Measurements from ENCODE around the gene SYNDIG1.

Gene SYNDIG1

DNA sequence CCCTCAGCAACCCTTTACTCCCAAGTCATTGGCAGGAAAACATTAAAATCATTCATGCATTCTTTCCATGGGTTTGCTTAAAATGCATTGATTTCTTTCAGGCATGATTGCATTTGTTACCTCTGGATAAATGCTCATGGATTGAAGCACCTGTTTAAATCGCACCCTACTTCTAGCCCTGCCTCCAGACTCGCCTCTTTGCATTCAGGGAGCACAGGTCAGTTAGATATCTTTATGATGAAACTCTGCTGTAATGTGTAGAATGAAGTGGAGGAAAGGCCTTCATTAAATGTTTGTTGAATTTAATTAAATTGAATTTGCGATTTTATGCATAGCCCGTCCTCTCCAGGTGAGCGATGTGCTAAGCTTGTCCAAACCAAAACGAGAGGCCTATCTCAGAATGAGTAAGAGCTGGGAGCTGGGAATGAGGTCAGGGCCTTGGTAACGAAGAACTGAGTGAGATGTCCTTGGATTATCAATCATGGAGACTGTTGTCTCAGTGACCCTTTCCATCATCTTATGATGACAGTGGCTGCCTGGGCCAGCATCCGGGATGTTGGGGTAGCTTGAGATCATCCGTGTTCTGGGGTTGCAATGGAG, 210.1 kb downstream of the SYNDIG1 start:
- no peak for DNase-seq

DNA sequence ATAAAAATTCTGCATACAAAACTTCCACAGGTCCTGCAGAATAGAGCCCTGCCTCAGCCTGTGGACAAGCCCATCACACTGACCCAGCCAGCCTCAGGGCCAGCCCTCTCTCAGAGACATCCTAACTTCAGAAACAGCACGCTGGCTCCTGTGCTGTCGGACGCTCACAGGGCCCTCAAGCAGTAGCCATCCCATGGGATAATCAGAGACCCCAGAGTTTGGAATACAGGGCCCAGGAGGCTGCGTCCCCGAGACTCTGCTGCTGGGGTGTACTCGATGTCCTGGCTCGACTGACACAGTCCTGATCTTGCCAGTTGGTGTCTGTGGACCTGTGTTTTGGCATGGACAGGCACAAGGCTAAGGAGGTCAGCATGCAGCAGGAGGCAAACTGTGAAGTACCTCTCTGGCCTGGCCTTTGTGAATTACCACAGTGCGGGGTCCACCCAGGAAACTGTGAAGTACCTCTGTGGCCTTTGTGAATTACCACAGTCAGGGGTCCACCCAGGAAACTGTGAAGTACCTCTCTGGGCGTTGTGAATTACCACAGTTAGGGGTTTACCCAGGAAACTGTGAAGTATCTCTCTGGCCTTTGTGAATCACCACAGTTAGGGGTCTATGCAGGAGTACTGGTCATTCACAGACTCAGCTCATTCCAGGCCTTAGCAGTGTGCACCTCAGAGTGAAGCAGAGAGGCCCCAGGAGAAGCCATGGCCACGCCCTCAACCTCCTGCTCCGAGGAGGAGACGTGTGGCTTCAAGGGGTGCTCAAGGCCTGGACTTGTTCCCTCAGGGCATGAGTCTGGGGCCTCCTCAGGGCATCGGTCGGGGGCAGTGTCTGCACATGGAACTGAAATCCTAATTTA, 212.4 kb downstream of the SYNDIG1 start:
- no peak for DNase-seq

DNA sequence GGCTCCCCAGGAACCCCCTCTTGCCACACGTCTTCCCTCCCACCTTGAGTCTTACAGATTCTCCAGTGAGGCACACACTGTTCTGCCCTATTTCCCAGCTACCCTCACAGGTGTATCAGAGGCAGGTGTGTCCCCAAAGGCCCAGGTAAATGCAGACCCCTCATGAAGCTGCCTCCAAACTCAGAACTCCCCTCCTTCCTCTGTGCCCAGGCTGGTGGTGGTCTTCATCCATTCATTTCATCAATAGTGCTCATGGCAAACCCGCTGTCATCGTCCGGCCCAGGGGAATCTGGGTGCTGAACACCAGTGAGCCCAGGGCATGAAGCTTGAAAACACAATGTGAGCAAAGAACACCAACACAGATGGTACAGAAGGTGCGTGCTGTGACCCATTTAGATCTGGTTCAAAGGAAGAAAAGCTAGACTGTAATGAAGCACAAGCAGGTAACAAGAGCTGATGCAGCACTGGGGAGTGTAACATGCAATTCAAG, 213.1 kb downstream of the SYNDIG1 start:
- no peak for DNase-seq

DNA sequence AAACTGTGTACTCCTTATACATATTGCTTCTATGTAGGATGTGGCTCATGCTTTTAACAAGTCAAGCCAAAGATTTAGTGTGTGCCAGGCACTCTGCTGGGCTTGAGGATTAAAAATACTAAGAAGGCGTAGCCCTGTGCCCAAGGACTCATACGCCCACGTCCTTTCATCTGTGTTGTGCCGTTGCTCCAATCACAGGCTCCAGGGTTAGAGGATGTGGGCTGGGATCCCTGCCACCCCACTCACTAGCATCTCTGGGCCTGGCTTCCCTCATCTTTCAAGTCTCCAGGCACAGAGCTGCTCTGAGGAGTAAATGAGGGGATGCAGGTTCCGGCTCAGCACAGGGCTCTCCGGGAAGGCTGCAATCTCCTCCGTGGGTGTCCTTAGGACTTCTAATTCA, 214.2 kb downstream of the SYNDIG1 start:
- no peak for DNase-seq

DNA sequence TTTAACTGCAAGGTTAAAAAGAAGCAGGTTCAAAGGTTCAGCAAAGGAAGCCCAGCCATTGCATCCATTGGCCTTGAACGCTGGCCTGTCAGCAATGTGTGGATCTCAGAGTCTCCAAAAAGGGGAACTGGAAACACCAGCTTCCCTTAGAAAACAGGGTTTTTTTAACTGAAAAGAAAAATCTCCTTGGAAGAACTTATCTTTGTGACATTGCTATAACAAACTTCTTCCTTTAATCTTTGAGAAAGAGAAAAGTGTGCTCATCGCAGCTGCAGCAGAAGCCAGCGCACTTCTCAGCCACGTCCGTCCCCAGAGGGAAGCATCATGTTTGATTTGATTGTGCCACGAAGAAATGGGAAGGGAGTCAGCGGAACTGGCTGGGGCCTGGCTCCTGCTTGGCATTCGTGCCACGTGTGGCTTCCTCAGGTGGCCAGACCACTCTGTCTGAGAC, 215.0 kb downstream of the SYNDIG1 start:
- DNase-seq: no peak

DNA sequence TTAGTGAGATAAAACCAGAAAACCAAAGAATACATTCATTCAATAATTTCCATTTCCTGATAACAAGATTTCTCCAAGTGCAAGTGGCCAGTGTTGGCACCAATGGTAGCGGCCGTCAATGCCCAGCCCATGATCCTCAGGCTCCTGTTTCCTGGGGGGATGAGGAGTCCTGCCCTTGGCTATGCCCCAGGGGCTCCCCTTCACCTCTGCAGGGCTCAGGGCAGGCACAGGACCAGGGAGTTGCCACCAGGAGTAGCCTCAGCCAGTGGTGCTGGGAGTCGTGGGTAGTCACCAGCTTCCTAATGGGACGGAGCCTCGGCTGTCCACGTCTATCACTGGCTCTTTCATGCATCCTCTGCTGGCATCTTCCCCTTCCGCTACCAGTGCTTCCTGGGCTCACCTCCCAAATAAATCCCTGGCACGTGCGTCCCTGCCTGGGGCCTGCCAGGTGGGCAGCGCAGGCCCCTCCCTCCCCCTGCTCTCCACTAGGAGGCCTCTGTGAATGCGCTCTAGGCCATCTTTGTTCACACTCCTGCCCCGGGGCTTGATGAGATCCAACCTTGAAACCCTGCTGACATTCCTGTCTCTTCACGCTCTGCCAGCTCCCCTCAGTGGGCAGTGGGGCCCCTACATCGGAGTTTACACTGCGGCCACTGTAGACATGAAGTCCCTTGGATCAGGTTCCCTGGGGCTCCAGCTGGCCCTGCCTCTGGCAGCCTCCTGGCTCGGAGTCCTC, 215.7 kb downstream of the SYNDIG1 start:
- DNase-seq: no peak

DNA sequence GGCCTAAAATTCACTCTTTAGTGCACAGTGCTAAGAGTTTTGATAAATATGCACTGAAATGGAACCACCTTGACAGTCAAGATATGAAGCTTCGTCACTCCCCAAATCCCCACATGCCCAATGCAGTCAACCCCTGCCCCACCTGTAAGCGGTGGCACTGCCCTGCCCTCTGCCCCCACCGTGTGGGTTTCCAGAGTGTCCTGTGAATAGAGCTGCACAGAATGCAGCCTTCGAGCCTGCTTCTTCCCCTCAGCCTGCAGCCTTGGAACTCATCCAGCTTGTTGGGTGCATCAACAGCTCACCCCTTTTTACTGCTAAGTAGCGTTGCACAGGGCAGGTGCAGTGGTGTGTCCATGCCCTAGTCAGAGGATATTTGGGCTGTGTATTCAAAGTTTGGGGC, 216.3 kb downstream of the SYNDIG1 start:
- DNase-seq: no peak

DNA sequence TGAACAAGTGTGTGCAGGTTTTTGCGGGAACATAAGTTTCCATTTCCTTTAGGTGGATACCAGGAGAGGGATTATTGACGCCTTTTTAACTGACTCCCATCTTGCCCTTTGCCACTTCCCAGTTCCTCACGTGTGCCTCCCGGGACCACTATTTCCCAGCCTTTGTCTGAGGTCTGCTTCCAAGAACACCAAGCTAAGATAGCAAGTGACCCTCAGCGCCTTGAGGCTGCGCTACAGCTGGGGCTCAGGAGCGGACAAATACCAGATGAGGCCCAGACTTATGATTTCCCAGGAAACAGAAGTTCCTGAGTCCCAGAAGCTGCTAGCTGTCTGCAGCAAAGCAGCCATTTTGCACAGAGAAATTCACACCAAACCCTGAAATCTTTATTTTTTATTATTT, 216.7 kb downstream of the SYNDIG1 start:
- no peak for DNase-seq

DNA sequence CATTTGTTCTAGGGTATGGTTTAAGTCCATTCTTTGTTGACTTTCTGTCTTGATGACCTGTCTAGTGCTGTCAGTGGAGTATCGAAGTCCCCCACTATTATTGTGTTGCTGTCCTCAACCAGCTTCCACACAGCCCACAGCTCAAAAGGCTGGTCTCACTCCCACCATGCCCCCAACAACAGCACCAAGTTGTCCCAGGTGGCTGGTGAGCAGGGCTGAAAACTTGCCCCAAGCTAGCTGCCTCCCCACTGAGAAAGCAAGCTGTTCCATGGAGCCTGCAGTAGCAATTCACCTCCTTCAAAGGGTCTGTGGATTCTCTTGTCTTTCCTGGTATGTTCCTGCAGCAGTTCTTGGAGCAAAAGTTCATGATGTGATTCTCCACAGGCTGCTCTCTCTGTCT, 221.0 kb downstream of the SYNDIG1 start:
- no peak for DNase-seq

DNA sequence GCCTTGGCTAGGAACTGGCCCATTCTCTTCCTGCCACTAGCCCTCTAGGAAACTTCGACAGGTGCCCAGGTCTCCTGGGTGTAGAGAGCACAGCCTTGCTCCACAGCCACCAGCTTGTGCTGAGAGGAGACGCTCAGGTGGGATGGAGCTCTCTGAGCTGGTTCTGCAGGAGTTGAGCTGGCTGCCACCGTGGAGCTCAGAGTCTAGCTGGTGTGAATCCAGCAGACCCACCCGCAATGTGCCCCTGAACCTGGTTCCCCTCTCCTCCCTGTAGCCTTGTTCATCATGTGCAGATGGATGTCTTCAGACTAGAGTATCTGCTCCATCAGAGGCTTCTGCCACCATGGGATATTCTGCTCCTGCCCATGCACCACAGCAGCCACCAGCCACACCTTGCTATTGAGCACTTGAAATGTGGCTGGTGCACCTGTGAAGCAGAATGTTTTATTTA, 222.5 kb downstream of the SYNDIG1 start:
- no peak for DNase-seq

DNA sequence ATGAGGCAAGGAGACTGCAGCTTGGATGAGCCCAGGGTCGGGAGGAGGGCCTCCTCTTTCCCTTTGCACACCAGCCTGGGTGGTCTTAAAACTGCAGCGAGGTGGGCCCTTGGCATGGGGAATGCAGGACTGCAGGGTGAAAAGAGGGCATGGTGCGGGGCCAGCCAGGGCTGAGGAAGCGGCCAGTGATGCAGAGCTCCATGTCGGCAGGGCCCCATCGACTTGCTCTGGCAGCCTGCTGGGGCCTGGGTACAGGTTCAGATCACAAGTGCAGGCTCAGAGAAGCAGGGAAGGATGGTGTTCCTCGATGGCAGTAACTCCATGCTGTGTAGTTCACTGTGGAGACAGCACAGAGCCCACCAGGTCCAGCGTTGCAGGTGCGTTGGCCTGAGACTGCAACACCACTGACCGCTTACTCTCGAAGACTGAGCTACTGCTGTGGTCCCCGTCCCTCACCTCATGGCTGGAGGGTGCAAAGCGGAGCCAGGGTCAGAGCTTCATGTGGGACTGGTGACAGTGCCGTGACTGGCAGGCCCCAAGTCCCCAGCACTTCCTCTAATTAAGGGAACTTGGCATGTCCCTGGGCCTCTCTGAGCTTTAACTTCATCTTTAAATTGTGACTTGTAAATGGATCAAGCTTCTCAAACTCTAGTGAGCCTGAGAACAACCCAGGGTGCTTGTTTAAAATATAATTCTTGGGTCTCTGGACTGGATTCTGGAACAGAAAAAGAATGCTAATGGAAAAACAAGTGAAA, 223.2 kb downstream of the SYNDIG1 start:
- no peak for DNase-seq

DNA sequence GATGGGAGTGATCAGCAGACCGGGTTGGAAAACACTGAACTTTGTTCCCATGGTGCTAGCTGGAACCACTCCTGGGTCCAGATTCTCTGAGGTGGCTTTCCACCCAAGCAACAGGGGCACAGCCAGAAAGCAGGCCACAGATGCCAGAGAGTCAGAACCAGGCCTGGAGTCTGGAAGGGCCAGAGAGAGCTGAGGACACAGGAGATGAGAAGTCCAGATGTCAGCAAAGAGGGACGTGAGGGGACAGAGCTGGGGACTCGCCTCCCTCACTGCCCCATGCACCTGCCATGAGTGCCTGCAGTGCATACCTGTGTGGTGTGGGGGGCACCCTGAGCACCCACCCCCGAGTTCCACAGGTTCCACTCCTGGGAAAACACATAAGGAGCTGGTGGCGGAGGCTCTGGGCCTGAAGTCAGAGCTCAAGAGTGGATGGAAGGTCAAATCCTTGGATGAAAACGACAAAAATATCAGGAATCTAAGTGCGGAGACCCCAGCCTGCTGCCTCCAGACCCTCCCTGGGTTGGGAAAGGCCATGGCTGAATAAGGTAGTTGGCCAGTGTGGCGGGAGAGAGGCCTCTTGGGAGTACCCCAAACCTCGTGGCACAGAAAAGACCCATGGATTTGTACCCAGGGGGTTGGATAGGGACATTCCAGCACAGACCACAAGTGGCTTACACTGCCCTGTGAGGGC, 224.2 kb downstream of the SYNDIG1 start:
- DNase-seq: no peak

DNA sequence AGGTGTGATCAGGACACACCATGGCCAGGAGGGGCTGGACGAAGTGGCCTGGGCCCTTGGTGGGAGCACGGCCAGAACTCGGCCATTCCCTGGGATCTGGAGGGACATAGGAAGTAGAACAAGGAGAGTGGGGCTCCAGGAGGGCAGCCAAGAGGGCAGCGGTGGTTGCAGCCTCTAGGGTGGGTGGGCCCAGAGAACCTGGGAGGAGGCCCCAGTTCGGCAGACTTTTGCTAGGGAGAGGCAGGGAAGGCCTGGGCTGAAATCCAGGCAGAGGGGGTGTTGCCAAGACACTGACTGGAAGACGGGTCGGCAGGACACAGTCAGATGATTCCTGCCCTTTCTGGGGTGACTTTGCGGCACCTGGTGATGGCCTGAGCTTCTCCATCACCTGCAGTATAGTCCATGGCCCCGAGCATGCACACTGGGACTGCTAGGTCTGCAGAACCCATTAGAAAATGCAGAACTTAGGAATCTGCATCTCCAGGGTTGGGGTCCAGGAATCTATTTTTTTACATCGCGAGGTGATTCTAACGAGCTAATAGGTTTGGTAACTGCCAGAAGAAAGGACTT, 224.8 kb downstream of the SYNDIG1 start:
- no peak for DNase-seq

DNA sequence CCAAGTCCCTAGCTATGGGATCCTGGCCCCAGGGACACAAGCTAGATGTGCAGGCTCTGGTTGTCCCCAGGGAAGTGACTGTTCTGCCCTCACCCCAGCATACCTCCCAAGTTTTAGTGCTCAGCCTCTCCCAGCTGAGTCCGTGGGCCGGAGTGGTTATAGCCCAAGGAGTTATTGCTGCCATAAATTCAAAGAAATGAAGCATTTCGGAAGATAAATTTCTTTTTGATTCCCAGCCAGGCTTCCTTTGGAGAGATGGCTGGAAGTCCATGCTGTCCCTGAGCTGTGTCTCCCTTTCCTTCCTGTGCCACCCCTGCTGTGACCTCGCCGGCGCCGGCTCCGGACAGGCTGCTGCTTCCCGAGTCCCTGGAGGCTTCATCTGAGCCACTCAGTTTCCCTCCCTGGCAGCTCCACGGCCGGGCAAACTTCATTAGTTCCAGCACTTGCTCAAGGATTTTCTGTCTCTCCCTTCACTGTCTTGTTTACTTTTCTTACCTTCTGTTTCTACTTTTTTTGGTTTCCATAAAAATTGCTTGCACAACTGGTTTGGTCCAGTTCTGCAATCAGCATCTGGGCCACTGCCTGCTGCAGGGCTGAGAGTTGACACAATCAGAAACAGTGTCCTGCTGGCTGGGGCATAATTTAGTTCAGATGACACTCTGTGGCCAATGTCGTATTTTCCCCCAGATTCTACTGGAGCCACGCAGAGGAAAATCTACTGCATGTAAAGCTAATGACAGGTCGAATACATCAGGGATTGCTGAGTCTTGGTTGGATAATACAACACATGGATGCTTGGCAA, 225.5 kb downstream of the SYNDIG1 start:
- DNase-seq: no peak

DNA sequence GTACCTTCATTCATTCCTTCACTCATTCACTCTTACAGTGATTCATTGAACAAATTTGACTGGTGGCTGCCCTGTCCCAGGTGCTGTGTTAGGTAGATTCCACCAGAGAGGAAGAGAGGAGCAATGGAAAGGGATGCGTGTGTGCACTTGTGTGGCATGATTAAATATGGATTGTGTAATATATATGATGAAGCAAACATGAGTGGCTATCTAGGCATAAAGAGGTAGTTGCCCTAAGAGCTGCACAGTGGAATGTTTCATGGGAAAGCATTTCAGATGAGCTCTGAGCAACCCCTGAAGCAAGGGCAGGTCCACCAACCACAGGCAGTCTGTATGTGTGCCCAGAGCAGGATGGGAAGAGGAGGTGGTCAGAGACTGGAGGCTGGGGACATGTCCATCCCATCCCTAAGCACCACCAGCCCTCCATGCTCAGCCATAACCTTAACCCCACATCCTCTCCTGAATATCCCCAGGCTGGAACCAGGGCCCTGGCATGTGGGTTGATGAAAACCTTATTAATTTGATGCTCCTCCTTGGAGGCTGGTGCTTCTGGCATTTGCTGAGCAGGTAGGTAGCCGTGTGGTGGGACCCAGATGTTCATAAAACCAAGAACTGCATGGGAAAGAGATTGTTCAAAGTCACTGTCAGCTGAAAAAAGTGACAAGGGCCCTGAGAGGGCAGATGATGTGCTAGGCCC, 226.2 kb downstream of the SYNDIG1 start:
- no peak for DNase-seq

DNA sequence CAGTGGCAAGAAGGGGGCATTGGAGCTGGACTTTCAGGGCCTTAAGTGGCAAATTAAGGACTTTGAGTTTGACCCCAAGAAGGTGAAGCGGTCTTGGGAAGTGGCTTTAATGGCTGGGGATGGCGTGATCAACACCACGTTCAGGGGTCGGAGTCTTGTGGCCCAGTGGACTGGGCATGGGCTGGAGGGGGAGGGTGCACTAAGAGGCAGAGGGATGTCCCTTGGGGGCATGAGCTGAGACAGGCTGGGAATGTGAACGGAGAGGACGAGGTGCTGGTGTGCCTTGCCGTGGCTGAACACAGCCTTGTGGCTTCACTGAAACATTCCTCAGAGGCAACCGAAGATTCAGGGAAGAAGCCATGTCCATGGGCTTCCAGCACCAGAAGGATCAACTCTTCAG, 227.0 kb downstream of the SYNDIG1 start:
- DNase-seq: no peak

DNA sequence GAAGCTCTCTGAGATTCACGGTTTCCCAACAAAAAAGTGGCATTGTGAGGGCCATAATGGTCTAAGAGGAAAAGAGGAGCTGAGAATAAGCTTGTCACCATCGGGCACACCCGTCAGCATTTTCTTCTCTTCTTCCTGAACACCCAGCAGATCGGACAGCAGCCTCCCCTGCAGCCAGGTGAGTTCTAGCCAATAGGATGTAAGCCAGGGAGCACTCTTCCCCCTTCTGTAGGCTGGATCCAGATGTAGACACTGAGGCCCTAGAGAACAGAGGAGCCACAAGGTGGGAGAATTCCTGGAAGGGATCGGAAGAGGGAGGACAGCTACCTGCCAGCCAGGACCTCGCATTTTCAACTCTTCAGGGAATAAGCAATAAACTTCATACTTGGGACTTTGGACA, 228.0 kb downstream of the SYNDIG1 start:
- DNase-seq: no peak

DNA sequence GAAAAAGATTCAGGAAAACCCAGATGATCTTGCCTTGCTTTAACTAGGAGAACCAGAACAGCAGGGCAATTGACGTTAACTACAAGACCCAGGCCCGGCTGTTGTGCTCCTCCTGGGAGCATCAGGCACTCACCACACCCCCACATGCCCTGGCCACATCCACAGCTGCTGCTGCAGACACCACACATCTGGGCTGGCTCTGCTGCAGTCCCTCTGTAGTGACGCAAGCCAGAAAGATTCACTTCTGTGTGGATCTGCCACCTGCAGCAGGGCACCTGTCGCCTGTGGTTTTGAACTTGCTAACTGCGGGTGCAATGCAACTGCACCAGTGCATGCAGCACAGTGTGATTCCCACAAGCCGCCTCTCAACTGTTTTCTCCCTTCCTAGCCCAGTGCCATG, 228.8 kb downstream of the SYNDIG1 start:
- no peak for DNase-seq

DNA sequence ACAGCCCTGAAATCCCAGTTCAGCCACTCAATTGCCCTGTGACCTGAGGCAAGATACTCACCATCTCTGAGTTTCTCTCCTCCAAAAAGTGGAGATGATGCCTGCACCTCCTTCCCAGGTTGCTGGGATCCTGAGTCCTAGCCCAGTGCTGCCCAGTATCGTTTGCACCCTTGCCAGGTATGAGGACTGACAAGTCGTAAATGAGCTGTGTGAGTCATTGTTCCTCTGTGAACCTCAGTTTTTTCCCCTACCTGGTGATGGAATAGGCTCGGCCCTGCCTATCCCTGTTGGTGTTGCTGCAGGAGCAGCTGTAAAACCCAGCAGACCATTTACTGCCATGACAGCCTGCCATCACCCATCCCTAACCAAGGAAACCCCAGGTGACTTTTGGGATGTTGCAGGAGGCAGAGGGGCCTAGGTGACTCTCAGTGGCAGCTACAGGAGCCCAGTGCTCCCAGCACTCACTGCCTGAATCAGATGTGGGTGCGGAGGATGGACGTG, 229.3 kb downstream of the SYNDIG1 start:
- no peak for DNase-seq

Data from NCI-H1930 (cell line).